NCI-H2227 (cell line): ENCODE measurements around the gene NEDD4L.

Experiments used
- DNase-seq: peaks from one replicate; lab custom pipeline; 2025; ENCODE audit not compliant: unreplicated experiment; lab: John Stamatoyannopoulos, UW

The NEDD4L gene

DNA sequence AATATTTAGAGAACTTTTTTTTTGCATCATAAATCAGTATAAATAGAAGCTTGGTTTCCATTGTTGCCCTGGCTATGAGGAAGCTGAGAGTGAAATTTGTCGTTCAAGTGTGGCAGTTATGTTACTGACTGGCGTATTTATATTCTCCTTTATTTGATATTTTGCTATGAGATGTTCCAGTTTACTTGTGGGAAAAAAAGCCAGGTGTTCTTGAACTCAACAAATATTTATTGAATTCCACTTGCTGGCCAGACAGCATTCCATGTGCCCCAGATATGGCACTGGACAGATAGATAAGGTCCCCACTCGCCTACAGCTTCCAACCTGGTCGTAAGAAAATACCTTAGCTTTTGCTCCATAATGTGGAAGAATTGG is 44.7 kb downstream of the NEDD4L start:
- no peak for DNase-seq

DNA sequence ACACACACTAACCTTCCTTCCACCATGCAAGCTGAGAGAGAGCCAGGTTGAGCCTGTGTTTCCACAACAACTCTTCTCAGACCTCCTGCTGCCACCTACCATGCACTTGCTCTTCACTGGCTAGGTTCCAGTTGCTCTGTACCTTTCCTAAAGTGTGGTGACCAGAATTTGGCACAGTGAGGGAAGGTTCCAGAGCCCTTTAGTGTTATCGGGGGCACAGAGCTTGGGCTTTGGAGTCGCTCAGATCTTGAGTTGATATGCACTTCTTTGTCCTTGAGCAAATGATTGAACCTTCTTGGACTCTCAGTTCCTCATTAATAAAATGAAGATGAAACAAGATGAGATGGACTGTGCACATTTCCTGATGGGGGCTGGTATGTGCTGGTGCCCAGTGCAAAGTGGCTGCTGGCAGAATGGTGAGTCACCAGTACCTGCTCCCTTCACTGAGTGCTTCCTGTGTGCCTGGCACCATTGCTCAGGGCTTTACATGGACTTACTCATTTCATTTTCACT is 47.1 kb downstream of the NEDD4L start:
- DNase-seq = no peak

DNA sequence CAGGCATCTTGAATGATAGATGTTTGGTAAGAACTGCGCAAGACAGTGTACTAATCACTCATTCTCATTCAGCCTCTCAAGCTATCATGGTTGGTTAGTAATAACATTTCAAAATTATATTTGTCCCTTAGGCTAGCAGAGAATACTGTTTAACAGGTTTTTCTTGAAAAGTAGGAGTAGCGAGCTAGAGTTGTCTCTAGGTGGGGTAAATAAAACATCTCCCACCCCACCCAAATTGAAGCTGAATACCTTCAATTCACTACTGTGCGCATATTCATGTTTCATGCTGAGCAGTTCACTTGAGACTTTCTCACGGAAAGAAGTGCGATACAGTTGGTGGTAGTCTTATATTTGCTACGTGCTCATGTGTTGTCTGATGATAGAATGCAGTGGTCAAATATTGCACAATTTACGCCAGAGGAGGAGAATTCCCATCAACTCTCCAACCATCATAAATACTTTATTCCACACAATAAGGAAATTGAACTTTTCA is 49.3 kb downstream of the NEDD4L start:
- DNase-seq = no peak

DNA sequence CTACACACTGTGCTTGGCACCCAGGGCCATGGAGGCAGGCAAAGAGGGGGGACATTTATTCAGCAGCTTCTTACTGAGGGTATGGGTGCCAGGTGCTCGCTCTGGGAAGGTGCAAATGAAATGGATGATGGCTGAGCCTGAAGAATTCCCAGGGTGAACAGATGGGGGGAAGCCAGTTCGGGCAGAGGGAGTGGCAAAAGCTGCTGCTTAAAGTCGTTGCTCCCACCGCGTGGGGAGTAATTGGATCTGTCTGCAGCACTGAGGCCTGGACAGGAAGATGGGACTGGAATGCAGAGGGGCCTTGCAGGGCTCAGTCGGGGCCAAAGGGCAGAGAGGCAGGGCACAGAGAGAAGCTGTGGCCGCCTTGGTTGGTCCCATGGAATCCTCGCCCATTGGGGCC is 51.2 kb downstream of the NEDD4L start:
- DNase-seq = no peak

DNA sequence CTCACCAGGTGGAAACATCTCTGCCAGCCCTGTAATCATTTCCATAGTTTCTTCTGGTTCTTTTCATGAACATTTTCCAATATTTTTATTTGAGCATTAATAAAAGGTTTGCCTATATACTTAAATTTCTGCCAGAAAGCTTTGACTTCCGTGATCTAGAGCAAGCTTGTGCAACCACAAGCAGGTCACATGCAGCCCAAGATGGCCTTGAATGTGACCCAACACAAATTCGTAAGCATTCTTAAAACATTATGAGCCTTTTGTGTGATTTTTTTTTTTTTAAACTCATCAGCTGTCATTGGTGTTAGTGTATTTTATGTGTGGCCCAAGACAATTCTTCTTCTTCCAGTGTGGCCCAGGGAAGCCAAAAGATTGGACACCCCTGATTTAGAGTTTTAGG is 51.6 kb downstream of the NEDD4L start:
- DNase-seq = no peak

DNA sequence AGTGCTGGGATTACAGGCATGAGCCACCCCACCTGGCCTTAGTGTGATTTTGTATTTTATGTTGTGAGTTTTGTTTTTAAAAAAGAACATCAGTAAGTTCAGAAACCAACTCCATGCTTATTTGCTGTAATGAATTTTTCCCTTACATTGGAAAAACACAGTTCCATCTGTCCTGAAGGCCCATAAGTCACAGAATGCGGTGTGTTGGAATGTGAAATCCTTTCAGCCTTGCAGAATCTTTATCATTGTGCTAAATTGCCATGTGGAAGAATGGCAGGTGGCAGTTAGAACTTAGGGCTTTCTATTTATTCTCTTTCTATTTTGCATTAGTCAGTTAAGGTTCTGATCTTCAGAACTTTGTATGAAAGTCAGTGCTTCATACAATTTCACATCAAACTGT is 52.6 kb downstream of the NEDD4L start:
- no peak for DNase-seq

DNA sequence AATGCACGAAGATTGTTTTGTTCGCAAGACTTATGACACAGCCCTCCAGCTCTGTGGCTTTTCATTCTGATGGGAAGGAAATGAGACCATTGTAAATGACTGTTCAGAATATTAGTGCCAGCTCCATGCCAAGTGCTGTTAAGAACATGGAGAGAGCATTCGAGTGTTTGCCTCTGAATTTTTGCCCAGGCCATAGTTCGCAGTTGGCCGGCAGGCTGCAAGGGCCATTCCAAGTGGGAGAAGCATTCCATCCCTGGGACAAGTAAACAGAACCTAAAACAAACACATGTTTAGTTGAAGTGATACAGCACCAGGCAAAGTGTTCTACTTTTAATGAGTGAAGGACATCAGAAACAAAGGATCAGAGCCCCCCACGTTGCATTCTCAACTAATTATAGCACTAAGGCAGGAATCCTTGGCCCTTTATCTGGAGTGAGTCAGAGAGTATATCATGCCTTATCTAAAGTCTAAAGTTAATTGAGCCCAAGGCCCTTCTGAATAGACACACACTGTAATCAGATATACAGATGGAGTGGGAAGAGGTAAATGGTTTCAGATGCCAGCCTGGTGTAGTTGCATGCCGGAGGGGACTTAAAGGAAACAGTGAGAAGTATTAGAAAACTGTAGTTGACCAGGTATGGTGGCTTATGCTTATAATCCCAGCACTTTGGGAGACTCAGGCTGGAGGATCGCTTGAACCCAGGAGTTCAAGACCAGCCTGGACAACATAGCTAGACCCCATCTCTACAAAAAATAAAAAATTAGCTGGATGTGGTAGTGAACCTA is 53.3 kb downstream of the NEDD4L start:
- DNase-seq = no peak

DNA sequence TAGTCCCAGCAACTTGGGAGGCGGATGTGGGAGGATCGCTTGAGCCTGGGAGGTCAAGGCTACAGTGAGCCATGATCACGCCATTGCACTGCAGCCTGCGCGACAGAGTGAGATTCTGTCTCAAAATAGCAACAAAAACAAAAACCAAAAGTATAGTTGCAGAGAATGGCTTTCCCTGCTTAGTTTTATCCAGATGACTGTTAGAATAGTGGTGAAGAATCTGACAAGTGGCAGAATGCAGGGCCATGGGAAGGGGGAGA is 53.8 kb downstream of the NEDD4L start:
- no peak for DNase-seq

DNA sequence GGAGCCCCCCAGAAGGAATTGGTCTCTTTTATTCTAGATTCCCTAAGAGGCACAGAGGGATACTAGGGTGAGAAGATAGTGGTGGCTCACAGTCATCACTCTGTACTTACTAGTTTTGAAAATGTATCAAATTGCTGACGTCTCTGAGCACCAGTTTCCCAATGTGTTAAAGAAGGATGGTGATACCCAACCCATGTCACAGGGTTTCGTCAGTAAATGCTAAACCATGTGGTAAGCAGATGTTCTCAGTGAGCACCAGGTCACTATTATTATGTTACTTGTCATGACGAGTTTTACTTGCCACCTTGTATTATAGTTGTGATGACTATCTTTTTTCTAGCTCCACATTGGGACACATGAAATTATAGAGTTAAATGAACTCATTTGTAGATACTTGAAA is 54.7 kb downstream of the NEDD4L start:
- DNase-seq = no peak

DNA sequence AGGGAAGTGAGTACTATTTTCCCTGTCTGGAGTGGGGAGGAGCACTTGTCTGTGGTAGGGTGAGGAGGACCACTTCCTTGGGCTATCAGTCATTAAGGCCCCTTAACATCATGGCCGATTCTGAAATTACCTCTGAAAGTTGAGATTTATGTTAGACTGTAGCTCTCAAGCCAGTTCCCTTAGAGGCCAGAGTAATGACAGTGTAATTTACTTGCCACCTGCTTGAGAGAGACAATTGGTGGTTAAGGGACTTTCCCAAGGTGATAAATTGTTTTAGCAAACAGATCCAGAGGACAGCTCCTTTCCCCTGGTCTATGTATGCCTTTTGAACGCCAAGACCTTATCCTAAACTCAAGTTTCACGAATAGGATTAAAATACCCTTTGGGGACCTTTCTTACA is 56.1 kb downstream of the NEDD4L start:
- DNase-seq = peak; percentile 66

DNA sequence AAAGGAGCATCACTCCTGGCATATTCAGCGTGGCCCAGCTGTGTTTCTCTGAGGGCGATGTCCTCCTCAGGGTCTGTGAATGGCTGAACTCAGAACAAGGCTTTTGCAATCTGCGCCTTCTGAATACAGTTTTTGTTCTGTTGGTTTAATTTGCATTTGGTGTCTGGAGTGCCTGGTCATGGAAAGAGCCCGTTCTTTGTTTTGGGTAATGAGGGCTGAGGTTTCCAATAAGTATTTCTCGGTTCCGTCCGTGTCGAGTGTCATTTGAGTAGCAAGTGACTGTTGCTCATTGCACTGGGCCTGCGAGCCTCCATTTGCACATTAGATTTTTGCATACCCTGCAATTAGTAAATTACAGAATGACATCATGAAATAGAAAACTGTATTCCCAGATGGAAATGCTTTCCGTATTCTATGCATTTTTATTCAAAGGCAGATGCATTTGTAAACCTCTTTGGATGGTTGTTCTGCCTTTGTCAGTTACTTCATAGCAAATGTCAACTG is 57.3 kb downstream of the NEDD4L start:
- DNase-seq = no peak

DNA sequence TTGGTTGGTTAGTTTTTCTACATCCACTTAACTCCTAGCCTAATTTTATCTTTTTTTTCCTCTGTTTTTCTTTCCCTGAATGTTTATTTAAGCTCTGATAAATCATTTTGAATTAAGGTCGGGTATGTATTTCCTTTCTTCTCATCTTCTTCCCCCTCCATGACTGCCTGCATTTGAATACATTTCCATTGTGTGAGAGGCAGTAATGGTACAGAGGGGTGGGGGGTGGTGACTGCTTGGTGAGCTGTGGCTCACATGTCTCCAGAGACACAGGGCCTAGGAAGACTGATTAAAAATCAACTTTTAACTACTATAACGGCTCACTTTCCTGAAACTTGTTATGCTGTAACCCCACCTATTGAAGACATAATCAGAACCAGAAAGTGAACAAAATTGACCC is 58.0 kb downstream of the NEDD4L start:
- no peak for DNase-seq

DNA sequence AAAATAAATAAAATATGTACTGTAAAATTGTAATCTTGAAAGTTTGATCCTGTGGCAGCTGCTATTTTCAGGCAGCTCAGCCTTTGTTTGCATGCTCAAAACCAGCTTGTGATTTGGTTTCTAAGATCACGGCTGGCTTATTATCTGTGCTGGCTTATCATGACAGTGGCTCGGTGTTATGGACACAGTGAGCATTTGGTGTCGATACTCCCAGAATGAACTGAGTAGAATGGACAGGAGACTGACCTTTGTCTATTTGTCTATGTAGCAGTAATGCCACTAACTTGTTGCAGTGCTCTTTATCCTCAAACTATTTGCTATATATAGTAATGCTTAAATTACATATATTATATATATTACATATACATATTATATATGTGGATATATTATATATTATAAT is 58.8 kb downstream of the NEDD4L start:
- DNase-seq = no peak

DNA sequence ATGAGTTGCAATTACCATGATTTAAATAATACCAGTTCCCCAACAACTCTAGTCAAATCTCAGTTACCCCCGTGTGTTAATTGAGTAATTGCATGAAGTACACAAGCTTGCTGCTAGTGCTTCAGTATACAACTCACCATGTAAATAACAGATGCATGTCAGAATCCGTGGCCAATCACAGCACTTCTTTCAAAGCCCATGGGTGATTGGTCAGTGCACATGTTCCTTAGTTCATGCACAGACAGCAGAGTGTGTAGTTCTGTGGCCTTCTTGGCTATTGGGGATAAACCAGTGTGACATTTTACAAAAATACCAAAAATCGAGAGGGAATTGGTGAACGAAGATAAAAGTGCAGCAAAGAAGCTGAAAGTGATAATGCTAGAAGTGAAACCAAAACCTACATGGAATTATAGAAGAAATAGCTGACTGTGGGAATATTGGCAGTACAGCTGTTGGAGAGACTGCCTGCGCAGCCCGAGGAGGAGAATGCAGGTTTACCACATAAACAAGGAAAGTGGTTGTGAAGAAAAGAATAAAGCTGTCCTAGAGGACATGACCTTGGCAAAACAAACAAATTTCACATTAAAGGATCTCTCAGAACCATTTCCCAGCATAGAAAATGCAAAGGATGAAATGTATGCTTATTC is 59.4 kb downstream of the NEDD4L start:
- no peak for DNase-seq

DNA sequence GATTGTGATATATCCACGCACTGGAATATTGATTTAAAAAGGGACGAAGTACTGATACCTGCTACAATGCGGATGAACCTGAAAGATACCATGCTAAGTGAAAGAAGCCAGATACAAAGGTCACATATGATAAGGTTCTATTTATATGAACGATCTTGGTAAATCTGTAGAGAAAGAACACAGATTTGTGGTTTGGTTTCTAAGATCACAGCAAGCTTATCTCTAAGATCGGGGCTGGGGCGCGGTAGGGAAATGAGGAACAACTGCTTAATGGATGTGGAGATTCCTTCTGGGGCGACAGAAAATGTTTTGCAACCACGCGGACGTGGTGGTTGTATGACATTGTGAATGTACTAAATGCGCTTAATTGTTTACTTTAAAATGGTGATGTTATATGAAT is 60.1 kb downstream of the NEDD4L start:
- DNase-seq = no peak

DNA sequence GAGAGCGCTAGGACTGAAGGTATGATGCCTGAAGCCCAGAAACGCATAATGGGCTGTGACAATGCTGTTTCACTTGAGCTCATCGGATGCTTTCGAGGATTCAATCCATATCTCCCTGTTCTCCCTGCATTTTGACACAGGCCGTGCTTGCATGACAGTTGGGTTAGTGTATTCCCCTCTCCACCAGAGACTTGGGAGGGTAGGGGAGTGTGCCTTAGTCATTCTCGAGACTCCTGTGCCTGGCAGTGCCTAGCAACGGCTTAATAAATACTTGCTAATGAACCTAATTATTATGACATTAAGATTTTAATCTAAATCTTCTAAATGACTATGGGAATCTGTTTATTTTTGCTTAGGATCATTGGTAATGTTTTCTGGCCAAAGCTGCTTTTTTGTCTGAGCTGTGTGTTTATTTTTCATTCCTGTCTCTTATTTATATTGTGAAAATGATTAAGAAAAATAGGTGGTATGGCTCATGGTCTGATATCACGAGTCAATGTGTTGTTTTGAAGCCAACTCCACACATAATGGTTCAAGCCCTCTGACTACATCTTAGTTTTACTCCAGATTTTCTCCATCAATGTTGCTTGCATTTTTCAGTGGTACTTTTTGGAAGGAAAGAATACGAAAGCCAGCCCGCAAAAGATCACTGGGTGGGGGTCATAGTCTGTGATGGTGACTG is 61.3 kb downstream of the NEDD4L start:
- DNase-seq = no peak

DNA sequence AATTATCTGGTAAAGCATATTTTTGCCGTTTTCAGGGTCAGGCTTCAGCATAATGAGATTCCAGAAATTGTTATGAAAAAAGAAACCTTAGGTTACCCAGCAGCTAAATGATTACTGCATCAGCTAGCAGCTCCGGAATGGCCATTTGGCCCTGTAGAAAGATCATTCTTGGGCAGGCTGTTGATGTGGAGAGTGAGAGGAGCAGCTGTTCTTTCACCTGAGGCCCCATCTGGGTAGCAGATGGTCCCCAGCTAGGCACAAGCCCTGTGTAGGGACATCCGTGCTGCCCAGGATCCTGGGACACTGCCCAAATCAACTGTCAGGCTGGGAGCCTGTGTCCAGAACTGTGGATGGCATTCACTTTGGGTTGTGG is 61.8 kb downstream of the NEDD4L start:
- peak; percentile 11 for DNase-seq

DNA sequence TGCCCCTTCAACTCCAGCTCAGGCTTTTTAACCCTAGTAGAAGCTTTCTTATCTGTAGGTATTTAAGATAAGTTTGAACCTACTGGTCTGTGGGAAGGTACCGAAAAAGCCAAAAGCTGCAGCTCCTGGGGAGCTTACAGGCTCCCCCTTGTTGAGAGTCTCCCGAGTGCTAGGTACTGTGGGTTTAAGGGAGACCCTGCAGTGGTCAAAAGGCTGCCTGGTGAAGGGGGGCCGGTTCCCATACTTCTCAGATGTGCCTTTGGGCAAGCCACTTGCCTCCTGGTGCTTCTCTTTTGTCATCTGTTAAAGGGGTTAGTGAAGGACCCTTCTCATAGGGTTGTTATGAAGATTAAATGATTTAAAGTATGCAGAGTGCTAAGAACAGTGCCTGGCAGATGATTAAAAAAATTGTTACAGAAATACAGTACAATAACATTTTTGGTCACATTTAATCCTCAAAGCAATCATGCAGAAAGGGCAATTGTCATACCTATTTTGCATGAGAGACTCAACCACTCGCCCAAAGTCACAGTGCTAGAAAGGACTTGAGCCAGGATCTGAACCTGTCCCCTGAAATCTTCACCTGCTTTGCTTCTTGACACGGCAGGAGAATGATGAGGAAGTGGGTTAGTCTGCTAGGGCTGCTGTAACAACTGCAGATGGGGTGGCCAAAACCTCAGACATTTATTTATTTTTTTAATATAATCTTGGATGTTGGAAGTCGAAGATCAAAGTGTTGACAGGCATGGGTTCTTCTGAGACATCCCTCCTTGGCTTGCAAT is 62.5 kb downstream of the NEDD4L start:
- no peak for DNase-seq

DNA sequence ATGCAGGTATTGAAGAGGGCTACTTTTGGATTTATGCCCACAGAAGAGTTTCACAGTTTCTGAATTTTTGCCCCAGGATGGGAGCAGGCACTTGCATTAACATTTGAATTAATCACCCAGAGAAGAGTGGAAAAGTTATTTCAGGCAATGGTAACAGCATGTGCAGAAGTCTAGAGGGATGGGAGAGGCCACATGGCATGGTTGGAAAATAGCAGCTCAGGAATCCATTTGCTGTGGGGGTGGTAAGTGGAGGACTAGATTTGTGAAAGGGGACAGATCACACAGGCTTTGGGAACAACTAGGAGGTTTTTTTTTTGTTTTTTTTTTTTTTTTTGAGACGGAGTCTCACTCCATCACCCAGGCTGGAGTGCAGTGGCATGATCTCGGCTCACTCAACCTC is 65.2 kb downstream of the NEDD4L start:
- no peak for DNase-seq

DNA sequence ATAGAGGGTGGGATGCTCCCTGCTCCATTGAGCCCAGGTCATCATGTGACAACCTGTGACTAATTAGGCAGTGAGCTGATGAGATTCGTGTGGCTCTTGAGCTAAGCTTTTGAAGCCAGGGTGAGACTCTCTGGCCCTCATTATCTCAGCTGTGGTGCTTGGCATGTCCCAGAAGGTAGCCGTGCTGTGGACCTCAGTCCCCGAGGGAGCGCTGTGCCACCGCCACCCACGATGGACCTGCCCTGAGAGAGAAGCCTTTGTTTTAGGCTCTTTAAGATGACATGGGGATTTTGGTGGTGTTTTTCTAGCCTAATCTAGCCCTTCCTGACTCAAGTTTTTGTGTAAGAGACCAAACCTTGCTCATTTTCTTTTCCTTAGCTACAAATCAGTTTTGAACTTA is 66.4 kb downstream of the NEDD4L start:
- DNase-seq = no peak

DNA sequence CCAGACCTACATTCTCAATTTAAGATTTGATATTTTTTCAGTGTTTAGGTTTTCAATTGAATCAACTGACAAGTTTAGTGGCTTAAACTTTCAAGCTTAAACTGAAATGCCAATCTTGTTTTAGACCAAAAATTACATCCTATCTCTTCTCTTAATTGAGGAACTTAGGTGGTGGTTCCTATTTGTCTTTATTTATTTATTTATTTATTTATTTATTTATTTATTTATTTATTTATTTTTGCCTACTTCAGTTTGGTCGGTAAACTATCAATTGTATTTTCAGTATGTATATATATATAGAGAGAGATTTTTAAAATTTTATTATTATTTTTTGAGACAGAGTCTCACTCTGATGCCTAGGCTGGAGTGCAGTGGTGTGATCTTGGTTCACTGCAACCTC is 68.1 kb downstream of the NEDD4L start:
- DNase-seq = no peak
